ENCODE data around the gene TSPAN5.

TSPAN5 gene

GRCh38 chr4:98646422-98646821, 12.0 kb downstream of the TSPAN5 start:
- no peak for DNase-seq
- no peak for TF ChIP-seq GATA1 (IDR thresholded peaks at IDR 0.05; ENCODE audit: low read depth, low read length)
- TF ChIP-seq POLR2A (IDR thresholded peaks at IDR 0.05; ENCODE audit: low read length) = no peak

- DNase-seq = no peak
These were observed 12.9 kb downstream of the TSPAN5 start for GRCh38 chr4:98645527-98645926.

DNA sequence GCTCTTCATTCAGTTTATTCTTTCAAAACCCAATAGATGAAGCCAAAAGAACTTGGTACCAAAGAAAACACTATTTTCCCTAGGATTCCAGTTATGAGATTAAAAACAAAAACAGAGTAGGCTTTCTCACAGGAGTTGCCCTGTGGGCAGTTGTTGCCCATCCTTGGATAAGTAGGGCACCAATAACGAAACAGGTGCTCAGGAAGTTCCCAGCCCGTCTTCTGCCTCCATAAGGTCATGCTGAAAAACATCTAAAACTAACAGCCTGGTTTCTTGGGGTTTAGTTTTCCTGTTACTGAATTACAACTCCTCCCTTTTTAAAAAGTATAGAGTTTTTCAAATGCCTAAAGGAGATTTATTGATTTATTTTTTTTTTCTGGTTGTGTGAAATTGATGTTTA, 14.7 kb downstream of the TSPAN5 start:
- DNase-seq = no peak
- TF ChIP-seq POLR2A (IDR thresholded peaks at IDR 0.05; ENCODE audit: low read length) (no peak), GATA1 (IDR thresholded peaks at IDR 0.05; ENCODE audit: low read depth, low read length) (no peak)

More at GRCh38 chr4:98645527-98645926, 12.9 kb downstream of the TSPAN5 start:
- TF ChIP-seq POLR2A (IDR thresholded peaks at IDR 0.05; ENCODE audit: low read length) (no peak), GATA1 (IDR thresholded peaks at IDR 0.05; ENCODE audit: low read depth, low read length) (no peak)

- peak in 1 of 2 experiments; percentile 37 for DNase-seq
- no peak for TF ChIP-seq POLR2A (IDR thresholded peaks at IDR 0.05; ENCODE audit: low read length)
- TF ChIP-seq GATA1 (IDR thresholded peaks at IDR 0.05; ENCODE audit: low read depth, low read length) = no peak
These were observed 15.4 kb downstream of the TSPAN5 start for GRCh38 chr4:98642991-98643426.

- TF ChIP-seq GATA1 (IDR thresholded peaks at IDR 0.05; ENCODE audit: low read depth, low read length) (no peak), POLR2A (IDR thresholded peaks at IDR 0.05; ENCODE audit: low read length) (no peak)
- no peak for DNase-seq
These were observed 16.3 kb downstream of the TSPAN5 start for GRCh38 chr4:98641906-98642668.

DNA sequence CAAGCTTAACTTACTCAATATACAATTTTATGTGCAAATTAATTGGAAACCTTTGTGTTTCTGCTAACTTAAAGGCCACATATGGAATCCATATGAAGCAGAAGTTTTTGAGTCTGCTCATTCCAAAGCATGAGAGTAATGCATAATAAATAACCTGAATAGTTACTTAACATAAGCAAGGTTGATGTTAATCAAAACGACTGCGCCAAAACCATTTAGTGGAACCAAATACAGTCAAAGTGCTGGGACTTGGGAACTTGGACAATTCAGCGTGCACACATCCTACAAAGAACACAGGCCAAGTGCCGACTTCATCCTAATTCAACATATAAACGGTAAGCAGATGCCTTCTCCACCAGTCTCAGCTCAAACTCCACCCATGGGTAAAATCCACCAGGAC, 17.0 kb downstream of the TSPAN5 start:
- TF ChIP-seq POLR2A (IDR thresholded peaks at IDR 0.05; ENCODE audit: low read length) = no peak
- no peak for TF ChIP-seq GATA1 (IDR thresholded peaks at IDR 0.05; ENCODE audit: low read depth, low read length)
- no peak for DNase-seq

DNA sequence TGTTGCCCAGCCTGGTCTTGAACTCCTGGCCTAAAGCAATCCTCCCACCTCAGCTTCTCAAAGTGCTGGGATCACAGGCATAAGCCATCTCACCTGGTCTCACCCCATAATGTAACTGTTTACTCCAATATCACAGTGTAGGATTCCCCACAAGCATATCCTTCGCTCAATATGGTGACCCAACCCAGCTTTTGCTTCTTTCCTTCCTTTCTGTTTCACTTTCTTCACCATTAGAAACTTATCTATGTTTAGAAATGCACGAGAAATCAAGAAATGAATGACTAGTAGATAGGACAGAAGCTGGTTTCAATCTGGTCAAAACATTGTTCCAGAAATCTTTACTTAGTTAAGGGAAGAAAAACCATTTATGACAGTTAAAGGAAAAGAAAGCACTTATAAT, 18.9 kb downstream of the TSPAN5 start:
- peak; percentile 54 to 58 for DNase-seq

DNA sequence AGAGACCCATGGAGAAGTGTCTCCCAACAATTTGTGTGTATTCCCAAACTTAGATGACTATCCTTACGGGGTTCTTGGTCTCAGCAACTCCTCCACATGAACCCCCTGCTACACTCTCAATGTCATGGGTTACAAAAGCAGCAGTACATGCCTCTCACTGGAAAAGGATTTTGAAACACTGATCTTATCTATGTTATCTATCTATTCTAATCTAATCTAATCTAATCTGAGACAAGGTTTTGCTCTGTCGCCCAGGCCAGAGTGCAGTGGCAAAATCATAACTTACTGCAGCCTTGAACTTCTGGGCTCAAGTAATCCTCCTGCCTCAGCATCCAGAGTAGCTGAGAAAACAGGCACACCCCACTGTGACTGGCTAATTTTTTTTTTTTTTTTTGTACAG, 19.3 kb downstream of the TSPAN5 start:
- no peak for DNase-seq
- TF ChIP-seq GATA1 (IDR thresholded peaks at IDR 0.05; ENCODE audit: low read depth, low read length) (no peak), POLR2A (IDR thresholded peaks at IDR 0.05; ENCODE audit: low read length) (no peak)

More for the DNA sequence above, 18.9 kb downstream of the TSPAN5 start:
- no peak for TF ChIP-seq POLR2A (IDR thresholded peaks at IDR 0.05; ENCODE audit: low read length)
- no peak for TF ChIP-seq GATA1 (IDR thresholded peaks at IDR 0.05; ENCODE audit: low read depth, low read length)

GRCh38 chr4:98638661-98639060, 19.8 kb downstream of the TSPAN5 start:
- TF ChIP-seq GATA1 (IDR thresholded peaks at IDR 0.05; ENCODE audit: low read depth, low read length) (no peak), POLR2A (IDR thresholded peaks at IDR 0.05; ENCODE audit: low read length) (no peak)
- DNase-seq = no peak

GRCh38 chr4:98634061-98634460, 24.4 kb downstream of the TSPAN5 start:
- no peak for DNase-seq
- TF ChIP-seq GATA1 (IDR thresholded peaks at IDR 0.05; ENCODE audit: low read depth, low read length) = no peak
- TF ChIP-seq POLR2A (IDR thresholded peaks at IDR 0.05; ENCODE audit: low read length) = no peak

- no peak for DNase-seq
- TF ChIP-seq GATA1 (IDR thresholded peaks at IDR 0.05; ENCODE audit: low read depth, low read length) = no peak
- no peak for TF ChIP-seq POLR2A (IDR thresholded peaks at IDR 0.05; ENCODE audit: low read length)
These were observed 25.3 kb downstream of the TSPAN5 start for GRCh38 chr4:98633159-98633558.

GRCh38 chr4:98632258-98632657, 26.2 kb downstream of the TSPAN5 start:
- TF ChIP-seq POLR2A (IDR thresholded peaks at IDR 0.05; ENCODE audit: low read length) (no peak), GATA1 (IDR thresholded peaks at IDR 0.05; ENCODE audit: low read depth, low read length) (no peak)
- DNase-seq = no peak

DNA sequence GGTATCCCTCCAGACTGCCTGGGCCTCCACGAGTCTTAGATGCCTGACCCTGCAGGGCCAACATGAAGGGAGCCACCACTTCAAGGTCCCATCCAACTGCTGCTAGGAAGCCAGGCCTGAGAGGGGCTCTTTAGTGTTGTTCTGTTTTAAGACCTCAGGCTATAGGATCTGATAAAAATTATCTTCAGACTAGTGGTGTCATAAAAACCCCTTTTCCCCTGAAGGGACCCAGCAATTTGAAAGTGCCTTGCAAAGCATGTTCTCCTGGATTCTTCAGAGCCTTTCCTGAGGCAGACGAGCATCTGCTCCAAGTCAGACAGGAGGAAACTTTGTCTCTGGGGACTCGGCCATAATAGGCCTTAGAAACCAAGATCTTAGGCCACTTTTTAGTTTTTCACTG, 26.9 kb downstream of the TSPAN5 start:
- TF ChIP-seq GATA1 (IDR thresholded peaks at IDR 0.05; ENCODE audit: low read depth, low read length) (no peak), POLR2A (IDR thresholded peaks at IDR 0.05; ENCODE audit: low read length) (no peak)
- no peak for DNase-seq

- TF ChIP-seq POLR2A (IDR thresholded peaks at IDR 0.05; ENCODE audit: low read length) = no peak
- no peak for TF ChIP-seq GATA1 (IDR thresholded peaks at IDR 0.05; ENCODE audit: low read depth, low read length)
- no peak for DNase-seq
These were observed 27.5 kb downstream of the TSPAN5 start for GRCh38 chr4:98630737-98631454.
